Astrocyte (in vitro differentiated cells and primary cell): Measurements from ENCODE around the gene POC1B. TPM values are rescaled to one million over a fixed set of nuclear protein-coding genes. Genes with fewer than 3 reads are reported as not detected.

Experiments used
- DNase-seq: peaks from one replicate; pipeline ENCODE4 v3.0.0-alpha.2; 2010; ENCODE audit warnings: low read depth
- FAIRE-seq: peaks from 2 replicates; lab custom pipeline; 2011; peaks lifted over from hg19 to GRCh38; lab: Jason Lieb, UNC
- H2AFZ ChIP-seq: 2 replicates; pipeline ENCODE4 v1.6.0; 2012; ENCODE audit warnings: low read depth, low read length, inconsistent platforms
- H3K27ac ChIP-seq: 2 replicates; pipeline ENCODE4 v1.5.1; 2011; ENCODE audit warnings: low read depth, low read length, inconsistent platforms
- H3K27me3 ChIP-seq: 2 replicates; pipeline ENCODE4 v1.6.0; 2011; ENCODE audit warnings: low read length, inconsistent platforms; ENCODE audit not compliant: insufficient read depth
- H3K36me3 ChIP-seq: 2 replicates; pipeline ENCODE4 v1.5.1; 2011; ENCODE audit warnings: low read length, inconsistent platforms; ENCODE audit not compliant: insufficient read depth
- H3K4me1 ChIP-seq: 2 replicates; pipeline ENCODE4 v1.5.1; 2011; ENCODE audit warnings: low read length, inconsistent platforms; ENCODE audit not compliant: insufficient read depth
- H3K4me2 ChIP-seq: 2 replicates; pipeline ENCODE4 v1.6.0; 2012; ENCODE audit warnings: low read length, inconsistent platforms
- H3K4me3 ChIP-seq: 2 replicates; pipeline ENCODE4 v1.5.1; 2011; ENCODE audit warnings: low read depth, mild to moderate bottlenecking, low read length, inconsistent platforms; ENCODE audit not compliant: insufficient read depth
- H3K79me2 ChIP-seq: 2 replicates; pipeline ENCODE4 v1.6.0; 2012; ENCODE audit warnings: mild to moderate bottlenecking, low read length, inconsistent platforms; ENCODE audit not compliant: insufficient read depth
- H3K9ac ChIP-seq: 2 replicates; pipeline ENCODE4 v1.6.0; 2012; ENCODE audit warnings: mild to moderate bottlenecking, low read length, inconsistent platforms
- H3K9me3 ChIP-seq: 2 replicates; pipeline ENCODE4 v1.5.1; 2012; ENCODE audit warnings: low read depth, mild to moderate bottlenecking, low read length, inconsistent platforms; ENCODE audit not compliant: insufficient read depth
- H4K20me1 ChIP-seq: 2 replicates; pipeline ENCODE4 v1.6.0; 2012; ENCODE audit warnings: low read length, inconsistent platforms; ENCODE audit not compliant: insufficient read depth
- H3K27ac Mint-ChIP-seq: one replicate; pipeline ENCODE4 v1.8.0; 2021; ENCODE audit warnings: mild to moderate bottlenecking, mixed read lengths; ENCODE audit not compliant: unreplicated experiment
- H3K27me3 Mint-ChIP-seq: one replicate; pipeline ENCODE4 v1.8.0; 2021; ENCODE audit warnings: low read depth, mixed read lengths; ENCODE audit not compliant: unreplicated experiment
- H3K36me3 Mint-ChIP-seq: one replicate; pipeline ENCODE4 v1.8.0; 2021; ENCODE audit warnings: low read depth, mixed read lengths; ENCODE audit not compliant: unreplicated experiment
- H3K4me1 Mint-ChIP-seq: one replicate; pipeline ENCODE4 v1.8.0; 2021; ENCODE audit warnings: low read depth, mixed read lengths; ENCODE audit not compliant: unreplicated experiment
- H3K4me3 Mint-ChIP-seq: one replicate; pipeline ENCODE4 v1.8.0; 2021; ENCODE audit warnings: mild to moderate bottlenecking, moderate library complexity, mixed read lengths; ENCODE audit not compliant: unreplicated experiment
- H3K9me3 Mint-ChIP-seq: one replicate; pipeline ENCODE4 v1.8.0; 2021; ENCODE audit warnings: mild to moderate bottlenecking, mixed read lengths; ENCODE audit not compliant: unreplicated experiment
- CTCF ChIP-seq: IDR thresholded peaks from 2 replicates; pipeline ENCODE4 v1.5.1; 2011; ENCODE audit warnings: low read depth, mild to moderate bottlenecking, inconsistent platforms, low read length, moderate library complexity; ENCODE audit not compliant: insufficient read depth
- EZH2 ChIP-seq: IDR thresholded peaks from 2 replicates; pipeline ENCODE4 v1.6.1; 2012; ENCODE audit warnings: mild to moderate bottlenecking, low read length, inconsistent platforms; ENCODE audit not compliant: insufficient read depth
- total RNA-seq: library from RNA; stranded (reverse); gene quantifications from 2 replicates; pipeline ENCODE4 v1.2.1, GENCODE V29; 2021

POC1B gene
- total RNA-seq, 1 donor from 2014 or later: 10.6 TPM

DNA sequence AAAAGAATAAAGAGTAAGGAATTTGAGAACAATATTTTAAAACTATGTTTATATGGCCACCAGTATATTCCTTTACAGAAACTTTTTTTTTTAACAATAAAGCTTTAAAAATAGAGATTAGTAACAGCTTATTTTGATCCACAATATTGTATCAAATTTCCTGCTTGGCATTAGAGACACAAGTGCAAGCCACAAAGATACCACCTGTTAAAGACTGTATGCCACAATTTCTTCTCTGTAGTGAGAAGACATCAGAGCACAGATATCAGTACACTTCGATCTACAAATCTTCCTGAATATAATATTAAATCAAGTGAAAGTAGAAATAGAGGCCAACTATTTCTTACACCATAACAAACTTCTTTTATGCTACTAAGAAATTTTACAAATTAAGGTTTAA lies 69.3 kb downstream of the POC1B start:
- Histone ChIP-seq H3K9me3 (no peaks in the 10 kb centered on the region), H3K27me3 (no peaks in the 10 kb centered on the region), H3K4me1 (peaks cover 11% of the 10 kb centered on the region), H3K4me2 (no peak overlapping the region), H3K9ac (no peak overlapping the region), H3K4me3 (no peak overlapping the region), H2AFZ (no peak overlapping the region), H4K20me1 (no peaks in the 10 kb centered on the region), H3K79me2 (no peaks in the 10 kb centered on the region), H3K36me3 (no peaks in the 10 kb centered on the region), H3K27ac (no peak overlapping the region)
- DNase-seq (no peak), FAIRE-seq (no peak)
- H3K4me1 Mint-ChIP-seq: peaks cover 41% of the 10 kb centered on the region
- H3K27me3 Mint-ChIP-seq: no peaks in the 10 kb centered on the region
- no peaks in the 10 kb centered on the region for H3K9me3 Mint-ChIP-seq
- no peak overlapping the region for H3K4me3 Mint-ChIP-seq
- no peak for TF ChIP-seq CTCF
- TF ChIP-seq EZH2: no peak
- no peak overlapping the region for H3K27ac Mint-ChIP-seq
- peaks cover 1% of the 10 kb centered on the region for H3K36me3 Mint-ChIP-seq

DNA sequence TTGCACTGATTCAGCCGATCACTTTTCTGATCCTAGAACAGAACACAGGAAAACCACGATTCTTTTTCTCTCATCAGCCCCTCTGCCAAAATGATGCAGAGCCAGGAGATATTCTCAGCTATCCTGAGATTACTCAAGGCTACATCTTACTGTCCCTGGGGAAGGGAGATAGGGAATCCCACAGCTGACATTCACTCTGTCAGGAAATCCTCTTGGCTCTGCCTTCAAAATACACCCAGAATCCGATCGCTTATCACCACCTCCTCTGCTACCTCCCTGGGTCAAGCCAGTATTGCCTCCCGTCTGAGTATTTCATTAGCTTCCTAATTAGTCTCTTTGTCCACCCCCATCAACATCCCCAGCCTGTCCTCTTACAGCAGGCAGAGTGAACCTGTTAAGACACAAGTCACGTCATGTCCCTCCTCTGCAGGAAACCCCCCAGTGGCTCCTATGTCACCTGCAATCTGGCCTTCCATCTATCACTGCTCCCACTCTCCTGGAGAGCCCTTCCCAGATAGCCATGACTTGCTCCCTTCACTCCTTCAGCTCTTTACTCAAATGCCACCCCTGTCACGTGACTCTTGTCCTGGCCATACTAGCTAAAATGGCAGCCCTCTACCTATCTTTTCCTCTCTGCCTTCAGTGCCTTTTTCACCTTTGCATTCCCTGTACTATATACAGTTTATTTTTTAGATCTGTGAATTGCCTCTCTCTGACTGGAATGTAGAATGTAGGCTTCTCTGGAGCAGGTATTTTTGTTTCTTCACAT lies 71.6 kb downstream of the POC1B start:
- peaks cover 48% of the 10 kb centered on the region for H3K4me1 Mint-ChIP-seq
- no peak for FAIRE-seq
- H3K4me3 Mint-ChIP-seq: peak overlapping the region; percentile 52
- Histone ChIP-seq H3K9ac (peak overlapping the region; percentile 0), H3K79me2 (no peaks in the 10 kb centered on the region), H4K20me1 (no peaks in the 10 kb centered on the region), H3K4me2 (no peak overlapping the region), H3K36me3 (no peaks in the 10 kb centered on the region), H3K27ac (no peak overlapping the region), H3K27me3 (no peaks in the 10 kb centered on the region), H3K9me3 (no peaks in the 10 kb centered on the region), H2AFZ (no peak overlapping the region), H3K4me1 (peaks cover 17% of the 10 kb centered on the region), H3K4me3 (no peak overlapping the region)
- H3K36me3 Mint-ChIP-seq: peaks cover 1% of the 10 kb centered on the region
- H3K9me3 Mint-ChIP-seq: no peaks in the 10 kb centered on the region
- DNase-seq: no peak
- no peak for TF ChIP-seq CTCF
- no peak for TF ChIP-seq EZH2
- peak overlapping the region; percentile 99 for H3K27ac Mint-ChIP-seq
- no peaks in the 10 kb centered on the region for H3K27me3 Mint-ChIP-seq
